Kidney (tissue), 14 donors: ENCODE measurements around the gene RPL37A. TPM values are rescaled to one million over a fixed set of nuclear protein-coding genes. Genes with fewer than 3 reads are reported as not detected.
A peak's percentile ranks its signal among the peaks of the same experiment; 100 is the strongest.

Experiments
- DNase-seq, 5 donors: peaks; one replicate each; pipeline ENCODE4 v3.0.0-alpha.2; 2013 to 2020
- FAIRE-seq: peaks from 2 replicates; lab custom pipeline; 2012; peaks lifted over from hg19 to GRCh38; lab: Jason Lieb, UNC
- H3K27ac ChIP-seq, 2 donors: one replicate each; pipeline ENCODE4 v1.7.0; 2013; ENCODE audit warnings: low read depth in 2 of 2, low read length in 2 of 2, inconsistent platforms in 1 of 2
- H3K27me3 ChIP-seq: one replicate; pipeline ENCODE4 v1.7.1; 2013; ENCODE audit warnings: low read length, inconsistent platforms; ENCODE audit not compliant: control insufficient read depth, insufficient read depth
- H3K36me3 ChIP-seq, 3 donors: one replicate each; pipeline versions ENCODE4 v1.7.0 to v1.7.1; 2013; ENCODE audit warnings: low read length in 3 of 3, control low read depth in 1 of 3, inconsistent platforms in 1 of 3; ENCODE audit not compliant: insufficient read depth in 3 of 3, control insufficient read depth in 2 of 3
- H3K4me1 ChIP-seq, 3 donors: one replicate each; pipeline versions ENCODE4 v1.7.0 to v1.7.1; 2013; ENCODE audit warnings: low read length in 3 of 3, inconsistent platforms in 1 of 3, low read depth in 1 of 3; ENCODE audit not compliant: control insufficient read depth in 2 of 3, insufficient read depth in 2 of 3
- H3K4me3 ChIP-seq, 3 donors: one replicate each; pipeline versions ENCODE4 v1.7.0 to v1.8.1; 2013; ENCODE audit warnings: low read length in 3 of 3, control low read depth in 1 of 3, inconsistent platforms in 1 of 3
- H3K9ac ChIP-seq, 3 donors: one replicate each; pipeline versions ENCODE4 v1.7.0 to v1.7.1; 2013; ENCODE audit warnings: low read length in 3 of 3, control low read depth in 1 of 3, inconsistent platforms in 1 of 3
- H3K9me3 ChIP-seq, 3 donors: one replicate each; pipeline versions ENCODE4 v1.7.0 to v1.7.1; 2013; ENCODE audit warnings: low read length in 3 of 3, control low read depth in 1 of 3, inconsistent platforms in 1 of 3; ENCODE audit not compliant: control insufficient read depth in 2 of 3, insufficient read depth in 1 of 3
- intact Hi-C: fragments of 100-400 bp; cut with DNase I; formaldehyde crosslinking; loops from one replicate; pipeline ENCODE4 v1.11.1; 2022
- polyA plus RNA-seq: library from polyadenylated mRNA; stranded (reverse); fragments of 350-450 nt; fragmentation: Illumina TruSeq; extraction: RNeasy Lipid Tissue Mini Kit (QIAGEN cat#74804); gene quantifications from one replicate; pipeline ENCODE4 v1.2.3, GENCODE V29; 2014; ENCODE audit warnings: low read depth, low replicate concordance; ENCODE audit not compliant: insufficient read depth
- total RNA-seq: library from RNA; stranded (reverse); fragmentation: NEBNext Ultra II Directional; extraction: Animal tissue kit (Norgen Biotek cat#: 25700); gene quantifications from one replicate; pipeline ENCODE4 v1.2.1, GENCODE V29; 2021
- TF ChIP-seq, protein P1 (sequence below): IDR thresholded peaks from 3 replicates; pipeline ENCODE4 v1.5.1; 2012; ENCODE audit warnings: mild to moderate bottlenecking, moderate library complexity, borderline replicate concordance; ENCODE audit not compliant: insufficient read depth; ENCODE audit errors: extremely low read depth
- donor health status: control.
- donor health status: control.
- donor health status: control.
- donor health status: control.
- donor health status: control.
- donor health status: DM: yes; HTN: yes; CAD: no.
- donor health status: Normal renal cell carcinoma (clear cell type).

The RPL37A gene
- total and polyA plus RNA-seq, 2 donors from 2014 or later, result 1,810 to 4,316 TPM

DNA sequence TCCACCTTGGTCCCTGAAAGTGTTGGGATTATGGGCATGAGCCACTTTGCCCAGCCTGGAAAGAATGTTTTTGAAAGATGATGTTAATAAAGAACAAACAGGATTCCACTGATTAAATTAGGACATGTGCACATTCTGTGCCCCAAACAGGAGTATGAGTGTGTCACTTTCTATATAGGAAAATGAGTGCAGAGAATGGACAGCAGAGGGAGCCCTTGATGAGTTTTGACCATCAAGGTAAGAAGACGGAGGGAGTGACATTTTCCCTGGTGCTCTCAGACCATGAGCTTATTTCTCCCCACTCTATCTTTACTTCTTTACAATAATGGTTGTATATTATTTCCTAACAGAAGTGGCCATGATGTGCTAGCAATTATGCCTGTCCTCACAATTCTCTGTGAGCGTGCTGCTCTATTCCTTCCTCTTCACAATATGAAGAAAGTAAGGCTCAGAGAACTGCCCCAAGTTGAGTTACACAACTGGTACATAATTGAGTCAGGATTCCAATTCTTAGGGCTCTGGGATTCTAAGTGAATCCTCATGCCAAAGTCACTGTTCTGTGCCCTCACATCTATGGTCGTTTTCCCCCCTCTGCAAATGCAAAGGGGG lies 20.6 kb downstream of the RPL37A start:
- DNase-seq (peak in 4 of 5 donors; percentile 77 to 94 (median 85)), FAIRE-seq (peak; percentile 77)
- no peaks in the 10 kb centered on the region for H3K27me3 ChIP-seq
- TF ChIP-seq, protein P1, sequence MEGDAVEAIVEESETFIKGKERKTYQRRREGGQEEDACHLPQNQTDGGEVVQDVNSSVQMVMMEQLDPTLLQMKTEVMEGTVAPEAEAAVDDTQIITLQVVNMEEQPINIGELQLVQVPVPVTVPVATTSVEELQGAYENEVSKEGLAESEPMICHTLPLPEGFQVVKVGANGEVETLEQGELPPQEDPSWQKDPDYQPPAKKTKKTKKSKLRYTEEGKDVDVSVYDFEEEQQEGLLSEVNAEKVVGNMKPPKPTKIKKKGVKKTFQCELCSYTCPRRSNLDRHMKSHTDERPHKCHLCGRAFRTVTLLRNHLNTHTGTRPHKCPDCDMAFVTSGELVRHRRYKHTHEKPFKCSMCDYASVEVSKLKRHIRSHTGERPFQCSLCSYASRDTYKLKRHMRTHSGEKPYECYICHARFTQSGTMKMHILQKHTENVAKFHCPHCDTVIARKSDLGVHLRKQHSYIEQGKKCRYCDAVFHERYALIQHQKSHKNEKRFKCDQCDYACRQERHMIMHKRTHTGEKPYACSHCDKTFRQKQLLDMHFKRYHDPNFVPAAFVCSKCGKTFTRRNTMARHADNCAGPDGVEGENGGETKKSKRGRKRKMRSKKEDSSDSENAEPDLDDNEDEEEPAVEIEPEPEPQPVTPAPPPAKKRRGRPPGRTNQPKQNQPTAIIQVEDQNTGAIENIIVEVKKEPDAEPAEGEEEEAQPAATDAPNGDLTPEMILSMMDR, result peak; percentile 74
- no peak overlapping the region for H3K4me3 ChIP-seq
- no peak overlapping the region for H3K9ac ChIP-seq
- H3K27ac ChIP-seq, result no peak overlapping the region
- H3K4me1 ChIP-seq, result no peaks in the 10 kb centered on the region
- H3K36me3 ChIP-seq, result no peaks in the 10 kb centered on the region
- intact Hi-C loops, result loop anchor here (5.0 to 10.0 kb wide), 2 partner anchors 148 to 1236 kb away; no protein-coding TSS in a partner anchor
- H3K9me3 ChIP-seq, result no peaks in the 10 kb centered on the region

DNA sequence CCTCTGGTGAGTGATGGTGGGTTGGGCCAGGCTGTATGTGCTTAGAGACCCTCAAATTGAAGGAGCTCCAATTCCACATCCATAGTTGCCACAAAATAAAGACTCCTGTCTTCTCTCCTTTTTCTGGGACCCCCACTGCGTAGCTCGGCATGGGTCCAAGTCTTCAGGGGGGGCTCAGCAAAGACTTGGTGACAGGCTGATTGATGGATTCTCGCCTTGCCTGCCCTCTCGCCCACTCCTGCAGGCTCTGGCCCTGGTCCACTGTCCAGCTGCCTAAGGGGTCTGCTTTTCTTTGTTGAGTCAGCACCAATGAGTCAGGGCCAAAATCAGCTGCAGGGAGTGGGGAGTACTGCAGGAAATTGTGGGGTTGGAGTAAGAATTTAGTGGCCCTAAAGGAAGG lies 21.5 kb downstream of the RPL37A start:
- H3K9ac ChIP-seq, result no peak overlapping the region
- H3K27ac ChIP-seq, result no peak overlapping the region
- FAIRE-seq (no peak), DNase-seq (no peak)
- no peaks in the 10 kb centered on the region for H3K4me1 ChIP-seq
- no peak overlapping the region for H3K4me3 ChIP-seq
- no peaks in the 10 kb centered on the region for H3K9me3 ChIP-seq
- H3K36me3 ChIP-seq, result no peaks in the 10 kb centered on the region
- TF ChIP-seq, protein P1, result no peak
- intact Hi-C loops, result no loop called here
- H3K27me3 ChIP-seq, result no peaks in the 10 kb centered on the region

DNA sequence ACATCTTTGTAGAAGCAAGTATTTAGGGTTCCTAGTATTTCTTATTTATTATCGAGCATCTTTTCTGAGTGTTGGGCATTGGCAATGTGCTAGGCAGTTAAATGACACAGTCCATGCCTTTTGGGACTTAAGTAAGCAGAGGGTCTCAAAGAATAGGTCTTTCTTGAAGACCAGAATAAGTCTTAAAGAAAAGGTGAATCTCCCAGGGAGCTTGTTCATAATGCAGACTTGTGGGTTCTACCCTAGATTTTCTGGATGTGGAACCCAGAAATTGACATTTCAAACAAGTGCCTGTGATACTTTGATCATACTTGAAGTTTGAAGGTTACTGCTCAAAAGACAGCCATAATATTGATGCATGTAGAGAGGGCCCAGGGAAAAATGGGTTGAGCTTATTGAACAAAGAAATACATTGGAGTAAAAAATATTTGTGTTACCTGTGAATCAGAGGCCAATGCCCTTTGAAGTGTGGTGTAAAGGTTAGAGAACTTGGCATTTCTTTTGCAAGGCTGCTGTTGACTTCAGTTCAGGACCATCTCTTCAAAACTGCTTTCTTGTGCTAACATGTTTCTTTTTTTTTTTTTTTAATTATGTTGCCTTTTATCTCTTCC lies 24.4 kb downstream of the RPL37A start:
- no peaks in the 10 kb centered on the region for H3K4me1 ChIP-seq
- no peak for FAIRE-seq
- H3K9me3 ChIP-seq, result no peaks in the 10 kb centered on the region
- intact Hi-C loops, result no loop called here
- TF ChIP-seq, protein P1, result no peak
- H3K27ac ChIP-seq, result no peak overlapping the region
- DNase-seq, result no peak
- no peak overlapping the region for H3K4me3 ChIP-seq
- no peak overlapping the region for H3K9ac ChIP-seq
- no peaks in the 10 kb centered on the region for H3K36me3 ChIP-seq
- no peaks in the 10 kb centered on the region for H3K27me3 ChIP-seq

DNA sequence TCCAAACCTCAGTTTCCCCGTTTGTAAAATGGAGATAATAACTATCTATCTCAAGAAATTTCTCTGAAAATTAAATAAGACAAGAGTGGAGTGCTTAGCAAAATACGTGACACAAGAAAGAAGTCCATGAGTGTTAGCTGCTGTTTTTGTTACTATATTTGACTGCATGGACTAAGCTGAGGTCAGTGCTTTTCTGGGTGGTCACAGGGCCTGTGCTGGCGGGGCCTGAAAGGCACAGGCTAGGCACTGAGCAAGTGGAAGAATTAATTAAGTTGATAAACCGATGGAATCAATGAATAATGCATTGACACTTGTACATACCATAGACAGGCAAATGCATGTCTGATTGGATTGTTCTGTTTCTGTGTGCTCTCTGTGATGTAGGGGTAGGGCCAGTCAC lies 27.3 kb downstream of the RPL37A start:
- FAIRE-seq (no peak), DNase-seq (no peak)
- TF ChIP-seq, protein P1, result no peak
- no peaks in the 10 kb centered on the region for H3K27me3 ChIP-seq
- no peaks in the 10 kb centered on the region for H3K4me1 ChIP-seq
- intact Hi-C loops, result no loop called here
- H3K36me3 ChIP-seq, result no peaks in the 10 kb centered on the region
- no peaks in the 10 kb centered on the region for H3K9me3 ChIP-seq
- H3K27ac ChIP-seq, result no peak overlapping the region
- H3K9ac ChIP-seq, result no peak overlapping the region
- no peak overlapping the region for H3K4me3 ChIP-seq
